ENCODE results near the gene SLC16A8.

DNA sequence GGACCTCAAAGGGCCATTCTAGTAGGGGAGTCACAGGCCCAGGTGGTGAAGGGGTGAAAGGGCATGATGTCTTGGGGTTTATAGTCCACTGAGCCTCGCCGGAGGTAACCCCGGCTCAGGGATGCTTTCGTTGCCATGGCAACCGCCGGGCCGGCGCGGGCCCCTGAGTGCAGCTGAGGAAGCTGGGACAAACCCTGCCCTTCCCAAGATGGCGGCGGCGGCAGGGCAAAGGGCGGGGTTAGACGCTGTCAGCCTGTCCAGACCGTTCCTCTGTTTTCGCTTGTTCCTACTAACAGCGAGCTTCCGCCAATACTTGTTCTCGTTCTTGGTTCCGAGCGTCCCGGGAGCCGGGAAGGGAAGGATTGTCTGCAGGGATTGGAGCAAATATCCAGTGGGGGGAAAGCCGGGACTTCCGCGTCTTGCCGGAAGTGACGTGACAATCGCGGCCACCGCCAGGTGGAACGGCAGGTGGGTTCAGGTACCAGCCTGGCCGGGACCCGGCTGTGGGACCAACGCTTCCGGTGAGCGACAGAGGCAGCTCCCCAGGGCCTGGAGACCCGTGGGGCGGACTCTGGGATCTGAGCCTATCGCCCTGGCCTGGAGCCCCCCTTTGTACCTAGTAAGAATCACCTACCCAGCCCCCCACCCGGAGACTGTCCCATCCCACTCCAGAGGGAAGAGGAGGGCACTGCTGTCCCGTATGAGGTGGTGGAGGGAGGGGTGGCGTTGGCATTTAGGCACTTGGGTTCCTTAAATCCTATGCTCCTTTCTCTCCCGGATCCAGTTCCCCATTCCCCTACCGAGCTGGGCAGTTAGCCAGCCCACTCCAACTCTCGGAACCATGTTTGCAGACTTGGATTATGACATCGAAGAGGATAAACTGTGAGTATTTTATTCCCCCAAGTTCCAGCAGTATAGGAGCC lies 26.8 kb downstream of the SLC16A8 start, which contains the start of gene PICK1:
- TF ChIP-seq CTCF (IDR thresholded peaks at IDR 0.05): no peak
- no peak for TF ChIP-seq EZH2 (IDR thresholded peaks at IDR 0.05; ENCODE audit: borderline replicate concordance, insufficient read depth, low read depth, low read length, poor library complexity, severe bottlenecking)
